ENCODE results near the gene SENP1. TPM values are rescaled to one million over a fixed set of nuclear protein-coding genes. Genes with fewer than 3 reads are reported as not detected.

The SENP1 gene
- total and polyA plus RNA-seq, 2 of the 13 experiments (the other 11 are each of a cell fraction or from before 2014, with no cell fraction given), result 14.0 to 20.2 TPM

- TF ChIP-seq ZNF576 (CRISPR knock-in tag; IDR thresholded peaks at IDR 0.05), result peak; percentile 42; the same call in 1 of the 2 replicates
- peak; percentile 89 for TF ChIP-seq TFDP2 (CRISPR knock-in tag; IDR thresholded peaks at IDR 0.05)
- TF ChIP-seq ESRRA (CRISPR knock-in tag; IDR thresholded peaks at IDR 0.05; ENCODE audit: low read depth), result peak; percentile 29; the same call in 1 of the 2 replicates
- peak; percentile 81 for TF ChIP-seq ZNF263 (CRISPR knock-in tag; IDR thresholded peaks at IDR 0.05)
- peak; percentile 57; the same call in 1 of the 2 replicates for TF ChIP-seq MEF2D (CRISPR knock-in tag; IDR thresholded peaks at IDR 0.05)
- TF ChIP-seq CCAR2 (optimal IDR thresholded peaks at IDR 0.05; ENCODE audit: low read depth, low read length), result peak; percentile 22
- TF ChIP-seq AGO2 (optimal IDR thresholded peaks at IDR 0.05; ENCODE audit: low read depth, low read length), result peak; percentile 59
- peak; percentile 46 for TF ChIP-seq CTCF (CRISPR knock-in tag; IDR thresholded peaks at IDR 0.05)
- no peak for TF ChIP-seq GLMP (CRISPR knock-in tag; IDR thresholded peaks at IDR 0.05; ENCODE audit: borderline replicate concordance)
- peak; percentile 90; the same call in 1 of the 2 replicates for TF ChIP-seq NRL (CRISPR knock-in tag; IDR thresholded peaks at IDR 0.05; ENCODE audit: borderline replicate concordance)
- no peak for TF ChIP-seq ZNF543 (CRISPR knock-in tag; IDR thresholded peaks at IDR 0.05)
- TF ChIP-seq HOXA7 (CRISPR knock-in tag; IDR thresholded peaks at IDR 0.05), result no peak
These were observed at the start of gene SENP1 (continued) for GRCh38 chr12:48105867-48106680.

Data from HepG2 (cell line).